HFFc6 (cell line): ENCODE measurements around the gene OSGIN1. TPM values are rescaled to one million over a fixed set of nuclear protein-coding genes. Genes with fewer than 3 reads are reported as not detected.

ENCODE experiments used
- DNase-seq: peaks from one replicate; pipeline ENCODE4 v3.0.0-alpha.2; 2018
- H3K27ac Mint-ChIP-seq: 2 replicates; pipeline ENCODE4 v1.8.0; 2020; ENCODE audit warnings: mild to moderate bottlenecking, mixed read lengths
- H3K27me3 Mint-ChIP-seq: 2 replicates; pipeline ENCODE4 v1.8.0; 2021; ENCODE audit warnings: mild to moderate bottlenecking, moderate library complexity, mixed read lengths; ENCODE audit not compliant: insufficient read depth
- H3K36me3 Mint-ChIP-seq: 2 replicates; pipeline ENCODE4 v1.8.0; 2021; ENCODE audit warnings: low read depth, mixed read lengths
- H3K4me1 Mint-ChIP-seq: 2 replicates; pipeline ENCODE4 v1.8.0; 2020; ENCODE audit warnings: low read depth, mixed read lengths
- H3K4me3 Mint-ChIP-seq: 2 replicates; pipeline ENCODE4 v1.8.0; 2020; ENCODE audit warnings: mild to moderate bottlenecking, moderate library complexity, mixed read lengths
- H3K9me3 Mint-ChIP-seq: 2 replicates; pipeline ENCODE4 v1.8.0; 2020; ENCODE audit warnings: mild to moderate bottlenecking, mixed read lengths
- CTCF ChIP-seq: fragments of 200-600 bp; sonication (generic); IDR thresholded peaks from 2 replicates; pipeline ENCODE4 v1.5.0; 2021; ENCODE audit warnings: antibody characterized with exemption, mild to moderate bottlenecking
- total RNA-seq, 6 experiments: library from RNA; stranded (reverse); fragmentation: NEBNext Ultra II Directional; extraction: Animal tissue kit (Norgen Biotek cat#: 25700); gene quantifications; 2 replicates in 1 of 6; 3 replicates in 5 of 6; pipeline ENCODE4 v1.2.3, GENCODE V29; 2021

The OSGIN1 gene
- total RNA-seq, 6 experiments from 2014 or later, result 3.9 to 8.6 (median 7.7) TPM

DNA sequence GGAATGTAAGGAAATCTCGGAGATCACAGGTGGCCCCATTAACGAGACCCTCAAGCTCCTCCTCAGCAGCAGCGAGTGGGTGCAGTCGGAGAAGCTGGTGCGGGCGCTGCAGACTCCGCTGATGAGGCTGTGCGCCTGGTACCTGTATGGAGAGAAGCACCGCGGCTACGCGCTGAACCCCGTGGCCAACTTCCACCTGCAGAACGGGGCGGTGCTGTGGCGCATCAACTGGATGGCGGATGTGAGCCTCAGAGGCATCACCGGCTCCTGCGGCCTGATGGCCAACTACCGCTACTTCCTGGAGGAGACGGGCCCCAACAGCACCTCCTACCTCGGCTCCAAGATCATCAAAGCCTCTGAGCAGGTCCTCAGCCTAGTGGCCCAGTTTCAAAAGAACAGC is 38.0 kb upstream of the OSGIN1 start:
- Mint-ChIP-seq H3K27me3 (peaks cover 2% of the 10 kb centered on the region), H3K27ac (no peak overlapping the region), H3K4me3 (no peak overlapping the region), H3K4me1 (no peaks in the 10 kb centered on the region), H3K9me3 (no peaks in the 10 kb centered on the region; the same call in 1 of the 2 replicates), H3K36me3 (peaks cover 43% of the 10 kb centered on the region)
- no peak for DNase-seq
- no peak for TF ChIP-seq CTCF

DNA sequence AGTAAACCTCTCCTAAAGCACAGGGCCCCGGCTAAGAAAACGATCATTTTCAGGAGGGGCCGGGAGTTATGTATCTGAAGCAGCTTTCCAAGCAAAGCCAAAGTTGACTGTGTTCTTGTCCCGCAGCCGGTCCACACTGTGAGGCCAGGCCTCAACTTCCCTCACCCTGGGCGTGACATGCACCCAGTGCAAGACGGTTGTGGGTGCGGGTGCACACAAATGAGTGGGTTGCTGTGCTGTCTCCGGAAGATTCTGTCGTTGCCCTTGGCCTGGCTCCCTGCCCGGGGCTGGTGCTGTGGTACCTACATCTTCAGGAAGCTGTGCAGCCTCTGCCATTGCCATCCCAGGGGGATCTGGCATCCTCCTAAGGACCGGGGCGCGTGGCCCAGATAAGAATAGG is 37.5 kb upstream of the OSGIN1 start:
- no peak for TF ChIP-seq CTCF
- DNase-seq, result no peak
- Mint-ChIP-seq H3K4me1 (no peaks in the 10 kb centered on the region), H3K36me3 (peaks cover 43% of the 10 kb centered on the region), H3K27me3 (peaks cover 2% of the 10 kb centered on the region), H3K9me3 (no peaks in the 10 kb centered on the region; the same call in 1 of the 2 replicates), H3K27ac (no peak overlapping the region), H3K4me3 (no peak overlapping the region)

DNA sequence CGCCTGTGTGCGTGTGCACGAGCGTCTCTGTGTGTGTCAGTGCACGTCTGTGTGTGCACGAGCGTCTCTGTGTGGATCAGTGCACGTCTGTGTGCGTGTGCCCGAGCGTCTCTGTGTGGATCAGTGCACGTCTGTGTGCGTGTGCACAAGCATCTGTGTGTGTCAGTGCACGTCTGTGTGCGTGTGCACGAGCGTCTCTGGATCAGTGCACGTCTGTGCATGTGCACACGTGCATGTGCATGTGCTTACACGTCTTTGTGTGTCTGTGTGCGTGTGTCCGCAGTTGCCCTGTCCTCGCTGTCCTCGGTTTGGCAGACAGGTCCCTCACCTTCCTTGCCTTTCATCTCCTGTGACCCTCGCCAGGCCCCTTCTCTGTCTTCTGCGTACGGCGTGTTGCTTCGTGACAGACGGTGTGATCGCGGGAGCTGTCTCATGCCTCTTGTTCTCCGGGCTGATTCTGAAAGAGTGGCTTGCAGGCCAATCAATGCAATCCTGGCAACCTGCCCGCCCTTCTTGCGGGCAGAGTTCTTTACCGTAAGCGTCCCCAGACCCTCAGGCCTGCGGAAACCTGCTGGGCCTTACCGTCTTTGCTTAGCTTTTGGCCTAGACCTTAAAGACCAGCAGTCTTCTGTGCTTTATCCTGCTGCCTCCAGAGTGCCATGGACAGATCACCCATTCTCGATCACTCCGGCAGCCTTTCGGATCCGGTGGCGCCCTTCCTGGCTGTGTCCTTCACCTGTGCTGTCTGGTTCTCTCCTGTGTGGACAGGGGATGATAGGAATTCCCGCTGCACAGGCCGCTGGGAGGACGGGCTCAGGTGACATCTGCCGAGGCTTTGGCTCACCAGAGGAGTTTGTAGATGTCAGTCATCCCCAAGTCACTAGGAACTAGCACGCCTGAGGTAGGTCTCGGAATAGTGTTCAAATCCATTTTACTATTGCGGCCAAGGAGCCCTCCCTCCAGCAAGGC is 35.6 kb upstream of the OSGIN1 start:
- H3K9me3 Mint-ChIP-seq, result no peaks in the 10 kb centered on the region; the same call in 1 of the 2 replicates
- peaks cover 2% of the 10 kb centered on the region for H3K27me3 Mint-ChIP-seq
- no peak for DNase-seq
- no peaks in the 10 kb centered on the region for H3K4me1 Mint-ChIP-seq
- H3K4me3 Mint-ChIP-seq, result no peak overlapping the region
- peaks cover 38% of the 10 kb centered on the region for H3K36me3 Mint-ChIP-seq
- H3K27ac Mint-ChIP-seq, result no peak overlapping the region
- TF ChIP-seq CTCF, result no peak

- Mint-ChIP-seq H3K4me1 (no peaks in the 10 kb centered on the region), H3K4me3 (no peak overlapping the region), H3K27me3 (peaks cover 9% of the 10 kb centered on the region), H3K27ac (no peak overlapping the region), H3K36me3 (peaks cover 36% of the 10 kb centered on the region), H3K9me3 (no peaks in the 10 kb centered on the region; the same call in 1 of the 2 replicates)
- no peak for DNase-seq
- no peak for TF ChIP-seq CTCF
These were observed 32.0 kb upstream of the OSGIN1 start for GRCh38 chr16:83920894-83921491.

DNA sequence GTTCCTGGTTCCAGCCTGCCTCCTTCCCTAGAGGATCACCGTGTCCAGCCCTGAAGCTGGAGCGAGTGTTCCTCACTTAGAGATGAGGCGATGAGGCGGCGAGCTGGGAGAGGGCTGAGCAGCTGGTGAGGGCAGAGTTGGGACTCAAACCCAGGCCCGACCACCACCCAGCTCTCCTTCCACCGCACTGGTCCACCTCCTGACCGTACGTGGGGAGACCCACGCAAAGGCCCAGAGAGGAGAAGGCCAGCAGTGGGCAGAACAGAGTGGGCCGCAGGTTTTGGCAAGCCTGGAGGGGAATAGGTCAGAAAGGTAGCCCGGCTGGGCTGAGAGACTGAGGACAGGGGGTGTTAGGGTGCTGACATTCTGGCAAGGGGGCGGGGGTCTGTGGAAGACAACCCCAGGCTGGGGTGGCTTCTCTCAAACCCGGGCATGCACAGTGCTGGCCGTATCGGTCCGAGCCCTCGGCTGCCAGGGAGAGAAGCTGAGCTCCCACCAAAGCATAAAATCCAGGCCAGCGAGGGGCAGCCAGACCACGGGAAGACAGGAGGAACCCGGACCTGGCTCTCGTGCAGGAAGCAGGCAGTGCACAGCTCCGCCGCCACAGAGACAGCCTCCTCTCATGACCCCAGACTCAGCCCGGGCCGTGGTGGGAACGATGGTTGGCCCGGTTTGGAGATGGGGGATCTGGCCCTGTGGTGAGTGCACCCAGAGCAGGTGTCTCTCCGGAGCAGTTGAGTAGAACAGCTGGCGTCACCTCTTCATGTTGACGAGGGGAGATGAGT is 29.3 kb upstream of the OSGIN1 start:
- H3K27ac Mint-ChIP-seq, result no peak overlapping the region
- H3K27me3 Mint-ChIP-seq, result peaks cover 8% of the 10 kb centered on the region
- DNase-seq, result no peak
- H3K4me1 Mint-ChIP-seq, result peaks cover 18% of the 10 kb centered on the region
- TF ChIP-seq CTCF, result no peak
- no peak overlapping the region for H3K4me3 Mint-ChIP-seq
- peaks cover 13% of the 10 kb centered on the region for H3K36me3 Mint-ChIP-seq
- no peaks in the 10 kb centered on the region for H3K9me3 Mint-ChIP-seq
